ENCODE data around the gene FBN3.

GRCh38 chr19:8083141-8083540 lies 66.3 kb downstream of the FBN3 start:
- TF ChIP-seq CTCF (conservative IDR thresholded peaks at IDR 0.05; ENCODE audit: low read length): no peak
- TF ChIP-seq EZH2phosphoT487 (IDR thresholded peaks at IDR 0.05; ENCODE audit: borderline replicate concordance): no peak

Data from Loucy (cell line).